Measurements from ENCODE around the gene MAGEB17.

MAGEB17 gene

DNA sequence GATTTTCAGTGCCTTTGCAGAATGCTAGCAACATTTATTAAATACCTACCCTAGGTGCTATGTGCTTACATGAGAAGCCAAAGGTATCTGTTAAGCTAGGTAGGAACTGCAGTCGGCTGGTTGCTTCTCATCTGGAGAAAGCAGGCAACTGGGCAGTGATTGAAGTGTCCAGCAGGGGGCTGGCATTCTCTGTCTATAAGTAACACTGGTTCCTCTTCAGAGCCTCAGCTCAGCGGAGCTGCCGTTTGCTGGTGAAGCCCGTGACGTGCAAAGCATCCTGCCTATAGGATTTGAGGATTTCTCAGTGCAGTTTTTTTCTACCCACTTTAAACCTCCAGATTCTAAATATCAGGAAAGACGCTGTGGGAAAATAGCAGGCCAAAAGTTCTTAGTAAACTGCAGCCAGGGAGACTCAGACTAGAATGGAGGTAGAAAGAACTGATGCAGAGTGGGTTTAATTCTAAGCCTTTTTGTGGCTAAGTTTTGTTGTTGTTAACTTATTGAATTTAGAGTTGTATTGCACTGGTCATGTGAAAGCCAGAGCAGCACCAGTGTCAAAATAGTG is 44.0 kb upstream of the MAGEB17 start, which contains the start of gene GRPR:
Gene GRPR, plus strand, starts transcription at position 344 of the 565 bp plus-strand sequence. CDS start 389 bp downstream, outside the sequence.
- Histone ChIP-seq H3K36me3 (ENCODE audit: insufficient read depth, low read length) (no peaks in the 10 kb centered on the region), H4K20me1 (ENCODE audit: insufficient read depth, low read length) (no peaks in the 10 kb centered on the region), H3K9me3 (ENCODE audit: insufficient read depth, low read length, severe bottlenecking) (no peaks in the 10 kb centered on the region), H3K4me1 (ENCODE audit: insufficient read depth, low read length) (no peaks in the 10 kb centered on the region), H3K9ac (ENCODE audit: low read depth, low read length) (no peak within 1 kb of the TSS), H3K4me3 (ENCODE audit: low read depth in 1 of 2, low read length in 2 of 2) (no peak within 1 kb of the TSS), H3K79me2 (ENCODE audit: insufficient read depth, low read length) (no peaks in the 10 kb centered on the region), H3K4me2 (ENCODE audit: insufficient read depth, low read length) (no peak within 1 kb of the TSS), H3K27ac (ENCODE audit: low read length) (no peak within 1 kb of the TSS), H2AFZ (ENCODE audit: low read depth, low read length) (no peak within 1 kb of the TSS), H3K27me3 (ENCODE audit: insufficient read depth, low read length, poor library complexity) (no peaks in the 10 kb centered on the region)
- ATAC-seq (ENCODE audit: insufficient read depth, low read depth) (peak; percentile 67; the same call in 1 of the 3 replicates), DNase-seq (peak; percentile 29)
- no peak for TF ChIP-seq EZH2 (IDR thresholded peaks at IDR 0.05; ENCODE audit: borderline replicate concordance, low read depth, low read length, severe bottlenecking)
- TF ChIP-seq CTCF (IDR thresholded peaks at IDR 0.05; ENCODE audit: borderline replicate concordance, extremely low read depth, low read length, poor library complexity, severe bottlenecking): peak; percentile 59

DNA sequence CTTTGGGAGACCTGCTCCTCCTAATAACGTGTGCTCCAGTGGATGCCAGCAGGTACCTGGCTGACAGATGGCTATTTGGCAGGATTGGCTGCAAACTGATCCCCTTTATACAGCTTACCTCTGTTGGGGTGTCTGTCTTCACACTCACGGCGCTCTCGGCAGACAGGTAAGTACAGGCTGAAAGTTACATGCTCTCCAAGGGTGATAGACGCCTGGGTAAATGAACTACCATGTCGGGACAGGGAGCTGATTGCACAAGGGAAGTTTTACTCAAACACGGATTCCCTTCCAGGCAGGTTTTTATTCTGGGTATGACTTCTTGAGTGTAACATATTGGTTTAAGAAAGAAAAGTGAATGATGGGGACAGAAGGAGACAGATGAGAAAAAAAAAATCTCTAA is 43.1 kb upstream of the MAGEB17 start:
- Histone ChIP-seq H3K4me2 (ENCODE audit: insufficient read depth, low read length) (no peak overlapping the region), H3K36me3 (ENCODE audit: insufficient read depth, low read length) (no peaks in the 10 kb centered on the region), H3K79me2 (ENCODE audit: insufficient read depth, low read length) (no peaks in the 10 kb centered on the region), H2AFZ (ENCODE audit: low read depth, low read length) (no peak overlapping the region), H3K27ac (ENCODE audit: low read length) (no peak overlapping the region), H3K9ac (ENCODE audit: low read depth, low read length) (no peak overlapping the region), H4K20me1 (ENCODE audit: insufficient read depth, low read length) (no peaks in the 10 kb centered on the region), H3K4me3 (ENCODE audit: low read depth in 1 of 2, low read length in 2 of 2) (no peak overlapping the region), H3K4me1 (ENCODE audit: insufficient read depth, low read length) (no peaks in the 10 kb centered on the region), H3K9me3 (ENCODE audit: insufficient read depth, low read length, severe bottlenecking) (no peaks in the 10 kb centered on the region), H3K27me3 (ENCODE audit: insufficient read depth, low read length, poor library complexity) (no peaks in the 10 kb centered on the region)
- no peak for TF ChIP-seq CTCF (IDR thresholded peaks at IDR 0.05; ENCODE audit: borderline replicate concordance, extremely low read depth, low read length, poor library complexity, severe bottlenecking)
- TF ChIP-seq EZH2 (IDR thresholded peaks at IDR 0.05; ENCODE audit: borderline replicate concordance, low read depth, low read length, severe bottlenecking): no peak
- DNase-seq (no peak), ATAC-seq (ENCODE audit: insufficient read depth, low read depth) (no peak)

DNA sequence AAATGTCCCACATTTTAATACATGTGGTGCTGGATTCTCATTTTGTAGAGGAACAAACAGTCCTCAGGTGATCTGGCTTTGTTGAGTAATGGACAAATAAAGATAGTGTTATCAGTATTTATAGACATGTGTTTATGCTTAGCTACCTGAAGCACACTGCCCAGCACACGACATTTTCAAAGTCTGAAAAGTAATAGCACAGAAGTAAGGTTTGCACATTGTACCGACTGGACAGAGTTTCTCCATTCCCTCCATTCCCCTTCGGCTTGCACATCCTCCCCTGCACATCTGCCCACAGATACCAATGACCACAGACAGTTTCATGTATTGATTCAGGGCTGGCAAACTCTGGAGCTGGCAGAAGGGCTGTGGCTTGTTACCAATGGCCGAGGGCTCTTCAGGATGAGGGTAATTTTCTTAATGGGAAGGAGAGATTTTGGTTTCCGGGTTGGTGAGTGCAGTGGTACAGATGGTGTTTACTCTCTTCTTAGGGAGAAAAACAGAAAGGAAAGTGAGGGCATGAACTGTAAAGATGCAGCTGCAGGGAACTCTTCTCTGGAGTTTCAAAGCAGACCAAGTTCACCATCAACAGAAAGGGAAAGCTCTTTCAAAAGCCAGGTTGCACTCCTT is 41.6 kb upstream of the MAGEB17 start:
- Histone ChIP-seq H2AFZ (ENCODE audit: low read depth, low read length) (no peak overlapping the region), H3K9ac (ENCODE audit: low read depth, low read length) (no peak overlapping the region), H3K4me2 (ENCODE audit: insufficient read depth, low read length) (no peak overlapping the region), H4K20me1 (ENCODE audit: insufficient read depth, low read length) (no peaks in the 10 kb centered on the region), H3K27me3 (ENCODE audit: insufficient read depth, low read length, poor library complexity) (no peaks in the 10 kb centered on the region), H3K36me3 (ENCODE audit: insufficient read depth, low read length) (no peaks in the 10 kb centered on the region), H3K4me1 (ENCODE audit: insufficient read depth, low read length) (no peaks in the 10 kb centered on the region), H3K27ac (ENCODE audit: low read length) (no peak overlapping the region), H3K4me3 (ENCODE audit: low read depth in 1 of 2, low read length in 2 of 2) (no peak overlapping the region), H3K9me3 (ENCODE audit: insufficient read depth, low read length, severe bottlenecking) (no peaks in the 10 kb centered on the region), H3K79me2 (ENCODE audit: insufficient read depth, low read length) (no peaks in the 10 kb centered on the region)
- TF ChIP-seq EZH2 (IDR thresholded peaks at IDR 0.05; ENCODE audit: borderline replicate concordance, low read depth, low read length, severe bottlenecking) (no peak), CTCF (IDR thresholded peaks at IDR 0.05; ENCODE audit: borderline replicate concordance, extremely low read depth, low read length, poor library complexity, severe bottlenecking) (no peak)
- ATAC-seq (ENCODE audit: insufficient read depth, low read depth): no peak
- DNase-seq: no peak
